GM12801 (cell line): ENCODE measurements around the gene PRRT1.

Experiments
- TF ChIP-seq, protein P1 (sequence below): IDR thresholded peaks from one replicate; pipeline ENCODE4 v1.5.1; 2011; ENCODE audit warnings: control low read depth; ENCODE audit not compliant: insufficient read length; ENCODE audit errors: extremely low read depth

Gene PRRT1

DNA sequence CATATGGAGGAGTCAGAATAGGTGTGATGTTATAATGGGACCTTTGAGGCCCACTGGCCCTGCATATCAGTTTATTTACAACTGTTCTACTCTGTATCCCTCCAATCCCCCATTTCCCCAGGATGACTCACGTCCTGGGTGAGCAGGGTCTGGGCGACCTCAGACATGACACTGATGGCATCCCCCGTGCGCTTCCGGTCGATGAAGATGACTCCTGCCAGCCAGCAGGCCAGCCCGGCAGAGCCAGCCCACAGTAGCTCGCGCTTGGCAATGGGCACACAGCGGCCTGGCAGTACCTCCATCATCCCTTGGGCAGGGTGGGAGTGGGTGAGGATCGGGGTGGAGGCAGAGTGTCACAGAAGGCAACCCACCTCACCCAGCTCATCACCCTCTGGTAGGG is 18.6 kb upstream of the PRRT1 start:
- TF ChIP-seq, protein P1, sequence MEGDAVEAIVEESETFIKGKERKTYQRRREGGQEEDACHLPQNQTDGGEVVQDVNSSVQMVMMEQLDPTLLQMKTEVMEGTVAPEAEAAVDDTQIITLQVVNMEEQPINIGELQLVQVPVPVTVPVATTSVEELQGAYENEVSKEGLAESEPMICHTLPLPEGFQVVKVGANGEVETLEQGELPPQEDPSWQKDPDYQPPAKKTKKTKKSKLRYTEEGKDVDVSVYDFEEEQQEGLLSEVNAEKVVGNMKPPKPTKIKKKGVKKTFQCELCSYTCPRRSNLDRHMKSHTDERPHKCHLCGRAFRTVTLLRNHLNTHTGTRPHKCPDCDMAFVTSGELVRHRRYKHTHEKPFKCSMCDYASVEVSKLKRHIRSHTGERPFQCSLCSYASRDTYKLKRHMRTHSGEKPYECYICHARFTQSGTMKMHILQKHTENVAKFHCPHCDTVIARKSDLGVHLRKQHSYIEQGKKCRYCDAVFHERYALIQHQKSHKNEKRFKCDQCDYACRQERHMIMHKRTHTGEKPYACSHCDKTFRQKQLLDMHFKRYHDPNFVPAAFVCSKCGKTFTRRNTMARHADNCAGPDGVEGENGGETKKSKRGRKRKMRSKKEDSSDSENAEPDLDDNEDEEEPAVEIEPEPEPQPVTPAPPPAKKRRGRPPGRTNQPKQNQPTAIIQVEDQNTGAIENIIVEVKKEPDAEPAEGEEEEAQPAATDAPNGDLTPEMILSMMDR, result no peak

DNA sequence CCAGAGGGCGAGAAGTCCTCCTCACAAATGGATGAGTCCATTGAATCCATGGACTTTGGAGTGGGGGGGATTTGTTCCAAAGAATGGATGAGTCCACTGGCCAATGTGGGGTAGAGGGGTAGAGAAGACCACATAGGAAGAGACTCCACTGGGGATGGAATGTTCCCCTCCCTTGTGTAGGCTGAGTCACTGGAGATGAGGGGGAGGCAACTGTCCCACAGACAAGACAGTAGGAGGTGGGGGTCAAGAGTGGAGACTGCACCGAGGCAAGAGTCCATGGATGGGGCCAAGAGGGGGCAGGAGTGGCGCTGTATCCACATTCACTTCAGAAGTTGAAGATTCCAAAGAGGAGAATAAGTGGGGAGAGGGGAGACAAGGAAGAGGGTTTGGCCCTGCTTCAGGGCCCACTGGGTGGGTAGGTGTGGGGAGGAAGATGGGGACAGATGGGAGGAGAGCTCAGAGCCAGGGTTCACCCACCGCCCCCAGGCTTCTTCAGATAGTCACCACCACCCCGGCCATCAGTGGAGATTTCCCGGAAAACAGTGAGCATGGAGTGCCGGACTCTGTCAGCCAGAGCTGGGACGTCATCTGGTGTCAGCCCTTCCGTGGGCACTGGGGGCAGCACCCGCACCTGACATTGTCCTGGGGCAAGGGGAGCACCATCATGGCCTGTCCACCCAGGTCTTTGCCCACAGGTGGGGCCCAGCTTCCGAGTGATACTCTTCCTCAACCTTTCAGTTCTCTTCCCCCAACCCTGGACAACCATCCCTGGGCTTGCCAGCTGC is 17.3 kb upstream of the PRRT1 start:
- TF ChIP-seq, protein P1, result no peak

DNA sequence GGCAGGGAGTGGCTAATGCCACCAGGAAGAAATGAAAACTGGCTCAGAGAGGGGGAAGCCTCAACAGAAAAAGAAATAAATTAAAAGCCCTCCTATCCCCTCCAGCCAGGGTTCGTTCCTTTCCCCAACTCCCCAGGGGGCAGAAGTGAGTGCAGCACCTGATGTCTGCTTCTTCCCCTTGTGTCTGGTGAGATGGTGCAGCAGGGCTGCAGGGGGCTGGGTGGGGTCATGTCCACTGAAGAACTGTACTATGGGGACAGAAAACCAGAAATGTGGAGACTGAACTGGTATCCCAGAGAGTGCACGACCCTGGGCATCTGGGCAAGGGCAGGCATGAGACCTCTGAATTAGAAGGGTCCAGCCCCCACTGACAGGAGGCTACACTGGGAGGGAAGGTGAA is 16.6 kb upstream of the PRRT1 start:
- TF ChIP-seq, protein P1, result no peak

DNA sequence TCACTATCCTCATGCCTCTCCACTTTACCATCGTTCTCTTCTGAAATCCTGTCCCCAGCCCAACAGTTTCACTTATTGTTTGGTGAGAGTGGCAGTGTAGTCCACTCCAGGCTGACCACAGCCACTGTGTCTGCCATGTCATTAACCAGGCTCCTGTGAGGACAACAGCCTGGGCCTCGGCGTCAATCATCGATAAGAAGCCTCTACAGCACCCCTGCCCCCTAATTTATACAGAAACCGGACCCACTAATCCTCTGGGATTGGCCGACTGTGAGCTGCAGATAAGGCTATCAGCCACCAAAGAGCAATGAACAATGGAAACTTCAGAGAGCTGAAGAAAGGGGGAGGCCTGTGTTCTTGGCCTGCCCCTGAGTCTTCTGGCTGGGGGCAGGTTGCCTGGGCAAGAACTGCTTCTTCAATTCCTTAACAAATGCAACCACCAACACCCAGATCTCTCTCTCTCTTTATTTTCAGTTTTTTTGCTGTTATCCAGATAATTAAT is 16.1 kb upstream of the PRRT1 start:
- TF ChIP-seq, protein P1, result no peak

DNA sequence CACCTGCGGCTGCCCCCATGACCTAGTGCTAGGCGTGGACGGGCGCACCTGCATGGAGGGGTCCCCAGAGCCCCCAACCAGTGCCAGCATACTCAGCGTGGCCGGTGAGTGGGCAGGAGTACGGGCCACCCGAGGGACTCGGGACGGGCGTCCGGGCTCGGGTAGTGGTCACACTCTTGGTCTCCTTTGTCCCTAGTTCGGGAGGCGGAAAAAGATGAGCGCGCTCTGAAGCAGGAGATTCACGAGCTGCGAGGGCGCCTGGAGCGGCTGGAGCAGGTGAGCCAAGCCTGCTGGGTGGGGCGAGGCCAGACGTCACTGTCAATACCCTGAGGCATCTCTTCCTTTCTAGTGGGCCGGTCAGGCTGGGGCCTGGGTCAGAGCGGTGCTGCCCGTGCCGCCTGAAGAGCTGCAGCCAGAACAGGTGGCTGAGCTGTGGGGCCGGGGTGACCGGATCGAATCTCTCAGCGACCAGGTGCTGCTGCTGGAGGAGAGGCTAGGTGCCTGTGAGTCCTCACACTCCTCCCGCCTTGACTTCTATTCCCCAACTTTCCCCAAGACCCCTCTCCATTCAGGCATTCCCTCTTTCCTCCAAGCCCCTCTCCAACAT is 15.5 kb upstream of the PRRT1 start:
- TF ChIP-seq, protein P1, result no peak

DNA sequence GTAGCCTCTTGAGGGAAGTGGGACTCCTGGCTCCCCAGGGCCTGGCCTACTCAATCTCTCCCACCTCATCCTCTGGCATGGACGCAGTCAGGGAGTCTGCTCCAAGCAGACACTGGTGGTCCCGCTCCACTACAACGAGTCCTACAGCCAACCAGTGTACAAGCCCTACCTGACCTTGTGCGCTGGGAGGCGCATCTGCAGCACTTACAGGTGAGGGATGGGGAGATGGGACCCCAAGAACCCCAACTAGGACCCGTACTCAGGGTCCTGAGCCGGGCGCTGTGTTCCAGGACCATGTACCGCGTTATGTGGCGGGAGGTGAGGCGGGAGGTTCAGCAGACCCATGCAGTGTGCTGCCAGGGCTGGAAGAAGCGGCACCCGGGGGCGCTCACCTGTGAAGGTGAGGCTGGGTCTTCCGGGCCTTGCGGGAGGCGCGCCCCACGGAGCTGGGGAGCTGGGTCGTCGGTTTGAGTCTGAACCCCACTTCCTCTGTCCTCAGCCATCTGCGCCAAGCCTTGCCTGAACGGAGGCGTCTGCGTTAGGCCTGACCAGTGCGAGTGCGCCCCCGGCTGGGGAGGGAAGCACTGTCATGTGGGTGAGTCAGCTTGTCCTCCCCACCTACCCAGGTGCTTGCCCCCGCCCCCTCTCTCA is 14.8 kb upstream of the PRRT1 start:
- TF ChIP-seq, protein P1, result no peak

DNA sequence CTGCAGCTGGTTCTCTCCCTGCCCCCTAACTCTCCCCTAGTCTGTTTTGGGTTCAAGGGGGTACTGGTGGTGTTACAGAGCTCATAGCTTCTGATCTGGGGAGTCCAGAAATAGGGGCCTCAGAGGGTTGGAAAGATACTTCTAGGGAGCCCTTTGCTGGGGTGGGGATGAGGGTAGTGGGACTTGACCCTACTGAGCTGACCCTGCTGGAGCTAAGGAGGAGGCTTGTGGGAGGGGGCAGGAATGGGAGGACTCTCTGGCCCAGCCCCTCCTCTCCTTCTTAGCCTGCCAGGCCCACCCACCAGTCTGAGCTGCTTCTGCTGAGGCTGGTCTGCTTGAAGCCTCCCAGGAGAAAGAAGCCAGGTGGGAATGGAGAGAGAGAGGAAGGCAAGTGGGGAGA is 12.6 kb upstream of the PRRT1 start, which contains the start of gene EGFL8:
TSS of gene EGFL8 (plus strand) at position 301 of the 400 bp plus-strand sequence. CDS start 1,571 bp downstream, outside the sequence.
- TF ChIP-seq, protein P1, result no peak
